HCEC 1CT (cell line): ENCODE results near the gene CA4.
"Not testable (repeated sequence)": the region's sequence is repeated elsewhere in the genome, so short reads cannot be mapped to it uniquely, and the experiment has no call there.

Experiments
- DNase-seq: peaks from one replicate; pipeline ENCODE4 v3.0.0-alpha.2; 2017

The CA4 gene

DNA sequence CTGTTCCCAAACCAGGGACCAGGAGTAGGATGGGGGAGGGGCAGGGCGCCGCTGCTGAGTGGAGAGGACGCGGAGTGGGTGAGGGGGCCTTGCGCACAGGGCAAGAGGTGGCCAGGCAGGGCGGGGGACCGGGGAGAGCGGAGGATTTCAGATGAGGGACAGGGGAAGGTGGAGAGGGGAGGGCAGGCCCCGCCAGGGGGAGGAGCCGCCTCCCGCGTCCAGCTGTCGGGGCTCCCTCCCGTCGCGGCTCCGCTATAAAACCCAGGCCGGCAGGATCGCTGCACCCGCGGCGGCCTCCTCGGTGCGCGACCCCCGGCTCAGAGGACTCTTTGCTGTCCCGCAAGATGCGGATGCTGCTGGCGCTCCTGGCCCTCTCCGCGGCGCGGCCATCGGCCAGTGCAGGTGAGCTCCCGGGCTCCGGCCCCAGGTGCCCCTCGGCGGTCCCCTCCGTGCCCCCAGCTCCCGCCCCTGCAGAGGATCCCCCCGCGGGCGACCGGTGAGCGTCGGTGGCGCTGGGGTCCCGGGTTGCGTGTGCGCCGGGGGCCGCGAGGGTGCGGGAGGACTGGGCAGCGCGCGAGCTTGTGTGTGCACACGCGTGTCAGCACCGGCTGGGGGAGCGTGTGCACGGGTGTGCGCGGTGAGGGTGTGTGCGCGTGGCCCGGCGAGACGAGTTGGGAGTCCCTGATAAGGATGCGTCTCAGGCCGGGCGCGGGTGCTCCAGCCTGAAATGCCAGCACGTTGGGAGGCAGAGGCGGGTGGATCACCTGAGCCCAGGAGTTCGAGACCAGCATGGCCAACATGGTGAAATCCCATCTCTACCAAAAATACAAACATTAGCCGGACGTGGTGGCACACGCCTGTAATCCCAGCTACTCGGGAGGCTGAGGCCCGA is at the start of gene CA4:
TSS of gene CA4 (plus strand) at position 283 of the 892 bp plus-strand sequence. CDS start at position 345, 62 bp downstream.
- DNase-seq, result no peak

DNA sequence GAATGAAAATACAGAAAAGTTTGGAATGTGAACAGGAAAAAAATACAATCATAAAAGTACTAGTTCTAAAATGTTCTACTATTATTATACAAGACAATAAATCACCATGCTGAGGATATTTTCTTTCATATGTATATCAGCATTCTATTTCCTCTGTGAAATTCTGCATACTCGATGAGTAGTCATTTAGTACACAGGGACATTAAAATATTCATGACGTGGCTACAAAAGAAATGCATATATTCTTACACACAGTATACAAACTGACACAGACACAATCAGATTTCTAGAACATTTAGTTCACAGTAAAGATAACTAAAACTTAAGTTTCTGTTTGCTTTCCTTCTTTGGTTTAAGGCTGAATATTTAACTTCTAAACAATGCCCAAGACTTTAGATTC is 49.2 kb upstream of the CA4 start:
- not testable (repeated sequence) for DNase-seq

DNA sequence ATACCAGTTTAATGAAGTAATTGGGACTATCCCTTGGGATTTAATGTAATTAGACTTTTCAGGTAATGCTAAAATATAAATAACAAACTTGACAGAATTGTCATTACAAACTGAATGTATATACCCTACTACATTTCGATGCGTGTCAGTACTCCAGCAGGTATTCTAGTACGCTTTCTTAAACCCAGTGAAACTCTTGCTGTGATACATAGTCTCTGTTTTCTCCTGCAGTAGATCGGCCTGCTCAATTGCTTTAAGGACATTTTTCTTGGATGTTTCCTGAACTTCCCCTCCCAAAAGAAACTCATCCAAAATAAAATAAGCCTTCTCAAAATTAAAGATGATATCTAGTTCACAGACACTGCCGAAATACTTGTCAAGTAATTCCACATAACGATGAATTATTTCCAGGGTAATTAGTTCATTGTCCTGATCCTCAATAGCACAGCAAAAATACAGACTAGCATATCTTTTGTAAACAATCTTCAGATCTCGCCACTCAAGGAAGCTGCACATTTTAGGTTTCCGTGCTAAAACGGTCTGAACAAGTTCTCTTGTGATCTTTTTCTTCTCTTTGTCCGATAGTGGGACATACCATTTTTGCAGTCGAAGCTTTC is 47.6 kb upstream of the CA4 start:
- not testable (repeated sequence) for DNase-seq

DNA sequence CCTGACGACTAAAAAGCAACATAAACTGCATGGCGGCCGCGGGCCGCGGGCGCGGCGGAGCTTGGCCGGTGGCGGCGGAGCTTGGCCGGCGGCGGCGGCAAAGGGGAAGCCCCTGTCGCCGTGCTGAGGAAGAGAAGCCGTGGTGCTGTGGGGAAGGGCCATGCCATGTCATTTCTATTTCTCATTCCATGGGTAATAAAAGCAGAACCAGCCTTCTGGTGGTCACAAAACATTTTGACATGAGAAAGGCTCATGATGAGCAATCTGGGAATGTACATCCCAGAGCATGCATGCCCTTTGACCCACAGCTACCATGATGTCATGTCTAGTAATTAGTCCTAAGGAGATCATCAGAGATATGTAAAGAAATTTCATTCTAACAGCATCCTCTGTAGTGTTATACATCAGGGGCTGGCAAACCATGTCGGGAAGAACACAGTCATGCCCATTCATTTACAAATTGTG is 47.1 kb upstream of the CA4 start:
- DNase-seq, result peak; percentile 75

DNA sequence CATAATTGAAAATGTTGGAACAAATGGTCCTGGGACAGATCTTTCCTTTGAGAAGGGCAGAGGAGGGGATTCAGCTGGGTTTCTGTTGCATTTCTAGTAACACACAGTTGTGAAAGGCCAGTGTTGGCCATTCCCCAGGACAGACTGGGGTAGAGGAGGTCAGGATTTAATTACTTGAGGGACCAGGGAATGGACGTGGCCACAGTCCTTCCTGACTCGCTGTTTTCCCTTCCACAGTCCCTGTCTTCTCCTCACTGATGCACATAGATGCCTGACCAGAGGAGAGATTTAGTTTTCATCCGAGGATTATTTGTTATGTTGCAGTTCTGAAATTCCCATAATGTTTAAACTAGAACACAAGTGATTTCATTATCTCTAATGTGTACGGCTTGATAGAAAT is 45.8 kb upstream of the CA4 start:
- no peak for DNase-seq

GRCh38 chr17:60106340-60107059 is 43.3 kb upstream of the CA4 start:
- DNase-seq, result peak; percentile 74

DNA sequence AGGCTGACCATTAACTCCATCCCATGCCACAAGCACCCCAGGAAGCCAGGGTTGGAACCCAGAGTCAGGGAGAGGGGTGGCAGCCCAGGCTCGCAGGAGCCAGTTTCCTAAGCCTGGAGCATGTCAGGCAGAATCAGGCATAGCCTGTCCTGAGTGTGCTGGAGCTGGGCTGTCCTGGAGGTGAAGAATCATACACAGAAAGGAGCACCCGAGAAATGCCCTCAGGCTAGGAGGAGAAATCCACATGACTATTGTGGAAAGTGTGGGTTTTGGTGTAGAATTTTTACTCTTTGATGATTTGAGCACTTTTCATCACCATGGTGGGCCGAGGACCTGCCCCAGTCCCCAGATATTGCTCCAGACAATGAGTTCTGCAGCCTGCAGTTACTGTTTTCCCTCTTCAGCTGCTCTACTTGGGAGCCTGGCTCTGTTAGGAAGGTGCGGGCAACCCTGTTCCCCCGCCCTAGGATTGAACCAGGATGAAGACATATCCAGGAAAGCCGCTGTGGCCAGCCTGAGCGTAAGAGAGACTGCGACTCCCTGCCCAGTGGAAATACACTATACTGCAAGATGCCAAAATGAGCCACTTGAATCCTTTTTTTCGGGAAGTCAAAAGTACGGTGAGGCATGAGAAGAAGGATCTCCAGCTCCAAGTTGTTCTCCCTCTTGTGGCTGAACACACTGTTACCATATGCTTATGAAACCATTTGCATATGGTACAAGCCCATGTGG is 42.1 kb upstream of the CA4 start:
- DNase-seq, result peak; percentile 21

GRCh38 chr17:60108309-60108708 is 41.5 kb upstream of the CA4 start:
- DNase-seq, result not testable (repeated sequence)

DNA sequence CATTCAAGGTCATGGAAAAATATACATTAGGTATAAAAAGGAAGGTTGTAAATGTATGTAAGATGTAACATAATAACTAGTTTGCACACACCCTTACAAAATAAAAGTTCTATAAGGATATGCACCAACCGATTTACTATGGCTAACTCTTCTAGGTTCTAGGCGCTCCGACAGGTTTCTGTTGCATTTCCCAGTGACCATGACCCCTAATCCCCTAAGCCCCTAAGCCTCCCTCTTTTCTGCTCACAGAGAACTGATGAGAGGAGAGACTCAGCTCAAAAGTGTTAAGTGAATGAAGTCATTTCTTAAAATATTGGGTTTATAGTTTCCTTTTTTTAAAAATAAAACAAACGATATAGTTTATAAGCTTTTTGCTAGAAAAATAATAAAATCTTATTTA is 41.1 kb upstream of the CA4 start:
- DNase-seq, result no peak

DNA sequence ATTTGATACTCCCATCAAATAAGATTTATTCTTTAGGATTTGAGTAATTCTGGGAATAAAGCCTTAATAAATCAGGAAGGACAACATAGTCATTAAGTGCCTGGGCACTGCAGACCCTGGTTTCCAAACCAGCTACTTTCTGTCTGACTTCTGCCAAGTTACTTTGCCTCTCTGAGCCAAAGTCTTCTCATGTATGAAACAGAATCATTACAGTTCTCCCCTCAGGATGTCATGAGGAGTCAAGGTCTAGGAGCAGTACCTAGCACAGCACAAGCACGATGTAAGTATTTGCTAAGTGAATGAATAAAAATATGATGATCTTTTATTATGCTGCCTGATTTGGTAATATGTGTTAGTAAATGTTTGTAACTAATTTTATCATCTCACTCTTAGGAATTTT is 40.6 kb upstream of the CA4 start:
- DNase-seq, result no peak

- no peak for DNase-seq
Observed at GRCh38 chr17:60110586-60110985, 39.2 kb upstream of the CA4 start.

DNA sequence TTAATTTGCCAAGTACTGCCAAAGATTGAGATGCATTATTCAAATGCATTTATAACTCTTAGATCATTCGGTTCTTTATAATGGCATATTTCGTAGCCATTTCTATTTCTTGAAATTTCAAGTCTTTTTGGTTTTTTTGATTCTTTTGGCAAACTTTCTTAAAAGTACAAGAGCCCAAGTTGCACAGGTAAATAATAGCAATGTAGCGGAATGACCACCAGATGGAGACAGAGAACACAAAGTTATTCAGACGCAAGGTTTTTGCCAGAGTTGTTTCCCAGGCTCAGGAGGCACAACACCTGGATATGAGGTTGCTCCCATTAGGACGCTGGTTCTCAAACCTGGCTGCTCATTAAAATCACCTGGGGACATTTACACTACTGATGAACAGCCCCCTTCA is 38.1 kb upstream of the CA4 start:
- not testable (repeated sequence) for DNase-seq

- DNase-seq, result not testable (repeated sequence)
Observed at GRCh38 chr17:60115364-60115763, 34.4 kb upstream of the CA4 start.

- not testable (repeated sequence) for DNase-seq
Observed at GRCh38 chr17:60116196-60116595, 33.6 kb upstream of the CA4 start.

DNA sequence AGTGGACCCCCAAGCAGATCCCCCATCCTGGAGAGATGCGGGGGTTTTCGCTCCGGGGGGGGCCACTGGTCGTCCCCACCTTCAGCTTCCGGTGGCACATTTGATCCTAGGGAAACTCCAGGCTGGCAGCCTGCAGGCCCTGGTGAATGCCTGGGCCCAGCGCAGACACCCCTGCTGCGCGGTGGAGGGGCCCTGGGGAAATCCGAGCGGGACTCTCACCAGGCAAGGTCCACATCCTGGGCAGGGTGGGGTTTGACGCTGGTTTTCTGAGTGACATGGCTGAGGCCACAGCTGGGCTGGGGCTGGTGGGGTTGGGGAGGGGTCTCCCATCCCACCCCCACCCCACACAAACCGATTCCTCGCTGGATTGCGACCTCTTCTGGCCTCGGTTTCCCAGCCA is 30.6 kb upstream of the CA4 start:
- not testable (repeated sequence) for DNase-seq

DNA sequence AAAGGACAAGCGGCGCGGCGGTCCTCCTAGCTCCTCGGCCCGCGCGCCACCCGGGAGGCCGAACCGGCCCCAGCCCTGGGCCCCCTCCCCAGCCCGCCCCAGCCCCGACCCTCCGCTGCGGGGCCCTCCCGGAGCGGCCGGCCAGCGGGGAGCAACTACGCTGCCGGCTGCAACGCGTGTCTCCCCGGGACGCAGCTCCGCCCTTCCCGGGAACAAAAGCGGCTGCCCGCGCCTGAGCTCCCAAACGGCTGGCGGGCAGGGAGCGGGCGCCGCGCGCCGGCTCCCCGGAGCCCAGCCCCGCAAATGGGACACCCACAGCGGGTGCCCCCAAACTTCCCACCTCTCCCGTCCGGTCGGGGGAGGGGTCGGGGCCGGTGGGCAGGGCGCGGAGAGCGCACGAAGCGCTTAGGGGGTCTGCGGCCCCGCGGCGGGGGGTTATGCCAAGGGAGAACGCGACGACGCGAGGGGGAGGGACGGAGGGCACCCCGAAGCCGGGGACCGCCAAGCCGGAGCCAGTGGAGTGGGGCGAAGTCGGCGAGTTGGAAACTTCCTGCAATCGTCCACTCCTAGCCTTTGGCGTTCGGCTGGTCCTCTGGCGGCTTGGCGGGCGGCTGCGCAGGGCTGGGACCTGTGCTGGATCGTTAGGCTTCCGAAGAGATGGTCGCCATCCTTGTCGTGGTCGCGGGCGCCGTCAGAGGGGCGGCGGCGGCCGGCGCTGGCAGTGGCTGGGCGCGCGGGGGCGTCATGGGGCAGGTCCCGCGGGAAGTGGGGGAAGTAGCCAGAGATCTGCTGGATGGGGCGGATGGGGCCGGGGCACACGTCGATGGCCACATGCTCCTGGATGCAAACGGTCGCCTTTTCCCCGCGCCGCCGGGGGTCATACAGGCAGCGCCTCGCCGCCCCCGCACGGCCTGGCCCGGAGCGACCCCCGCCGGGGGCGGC is 29.7 kb upstream of the CA4 start:
- DNase-seq, result not testable (repeated sequence)

- no peak for DNase-seq
Observed at GRCh38 chr17:60127068-60128064, 22.4 kb upstream of the CA4 start.

DNA sequence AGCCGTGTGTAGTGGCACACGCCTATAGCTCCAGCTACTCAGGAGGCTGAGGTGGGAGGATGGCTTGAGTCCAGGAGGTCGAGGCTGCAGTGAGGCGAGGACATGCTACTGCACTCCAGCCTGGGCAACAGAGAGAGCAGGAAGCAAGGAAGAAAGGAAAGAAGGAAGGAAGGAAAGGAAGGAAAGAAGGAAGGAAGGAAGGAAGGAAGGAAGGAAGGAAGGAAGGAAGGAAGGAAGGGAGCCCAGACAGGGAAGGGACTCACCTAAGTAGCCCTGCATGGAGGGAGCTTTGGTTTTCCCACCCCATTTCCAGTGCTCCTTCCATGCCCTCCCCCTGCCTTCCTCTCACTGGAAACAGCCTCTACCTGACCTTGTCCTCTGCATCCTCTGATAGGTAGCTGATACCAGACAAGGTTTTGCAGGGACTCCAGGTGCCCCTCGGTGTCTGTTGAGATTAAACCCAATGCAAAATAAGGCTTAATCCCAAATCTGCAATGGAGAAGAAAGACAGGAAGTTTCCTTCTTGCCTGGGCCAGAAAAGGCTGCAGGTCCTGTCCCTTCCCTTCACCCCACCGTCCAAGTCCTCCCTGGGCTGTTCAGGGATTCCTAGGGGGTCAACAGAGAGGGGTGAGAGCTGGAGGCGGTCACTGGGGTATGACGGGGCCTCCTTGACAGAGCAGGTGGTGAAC is 21.5 kb upstream of the CA4 start:
- DNase-seq, result no peak

DNA sequence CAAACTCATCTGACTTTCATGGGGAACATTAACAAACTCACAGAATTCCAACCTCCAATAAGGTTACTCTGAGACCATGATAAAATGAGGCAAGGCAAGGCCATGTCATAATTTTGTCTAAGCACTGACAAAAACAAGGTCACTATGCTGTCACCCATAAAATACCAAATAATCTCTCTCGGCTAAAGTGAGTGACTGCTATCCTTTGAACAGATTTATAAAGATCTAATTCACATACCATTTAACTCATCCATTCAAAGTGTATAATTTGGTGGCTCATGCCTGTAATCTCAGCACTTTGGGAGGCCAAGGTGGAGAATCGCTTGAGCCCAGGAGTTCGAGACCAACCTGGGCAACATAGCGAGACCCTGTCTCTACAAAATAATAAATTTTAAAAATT is 20.6 kb upstream of the CA4 start:
- DNase-seq, result no peak

- no peak for DNase-seq
Observed at GRCh38 chr17:60130466-60130865, 19.3 kb upstream of the CA4 start.
